PC-9 (cell line): Measurements from ENCODE around the gene DZIP3. TPM values are rescaled to one million over a fixed set of nuclear protein-coding genes. Genes with fewer than 3 reads are reported as not detected.

Experiments used
- Bru-seq: library from RNA; stranded (reverse); fragments of 400-500 nt; gene quantifications from one replicate; lab custom pipeline; 2021; lab: Mats Ljungman, UMichigan
- BruChase-seq, 2 experiments: library from RNA; stranded (reverse); fragments of 400-500 nt; gene quantifications; one replicate each; lab custom pipeline; 2021; lab: Mats Ljungman, UMichigan
- BruUV-seq: library from RNA; stranded (reverse); fragments of 400-500 nt; replicated peaks from 2 replicates; lab custom pipeline; 2021; lab: Mats Ljungman, UMichigan
- CTCF ChIA-PET: fragments of 300-600 bp; sonication (Branson Sonifier 250); formaldehyde crosslinking; loops from one replicate; lab custom pipeline; 2022; ENCODE audit warnings: antibody characterized with exemption; lab: Charles Lee
- POLR2A ChIA-PET: fragments of 300-600 bp; sonication (Branson Sonifier 250); formaldehyde crosslinking; loops from one replicate; lab custom pipeline; 2022; ENCODE audit warnings: antibody characterized with exemption; ENCODE audit not compliant: unreplicated experiment; lab: Charles Lee
- DNase-seq, 2 experiments: peaks; one replicate each; pipeline versions ENCODE4 v3.0.0 to v3.0.0-alpha.2; 2015 to 2022; ENCODE audit warnings: mixed read lengths in 1 of 2
- H2AFZ ChIP-seq: fragments of 200-600 bp; sonication (generic); 2 replicates; pipeline ENCODE4 v1.8.1; 2017; ENCODE audit warnings: antibody characterized with exemption
- H3F3A ChIP-seq: fragments of 200-600 bp; sonication (generic); 2 replicates; pipeline ENCODE4 v1.8.1; 2017; ENCODE audit warnings: antibody characterized with exemption, mild to moderate bottlenecking, low read depth; ENCODE audit not compliant: insufficient read depth
- H3K27ac ChIP-seq: fragments of 200-600 bp; sonication (generic); 2 replicates; pipeline ENCODE4 v1.6.1; 2016; ENCODE audit warnings: mixed run types
- H3K27me3 ChIP-seq: fragments of 200-600 bp; sonication (generic); 2 replicates; pipeline ENCODE4 v1.6.1; 2016; ENCODE audit warnings: low read depth, mixed run types; ENCODE audit not compliant: insufficient read depth
- H3K36me3 ChIP-seq: fragments of 200-600 bp; sonication (generic); 2 replicates; pipeline ENCODE4 v1.6.1; 2016; ENCODE audit warnings: low read depth, mixed run types
- H3K4me1 ChIP-seq: fragments of 200-600 bp; sonication (generic); replicated peaks from 2 replicates; pipeline ENCODE4 v1.6.1; 2016; ENCODE audit warnings: mixed run types; ENCODE audit not compliant: insufficient read depth
- H3K4me2 ChIP-seq: fragments of 200-600 bp; sonication (generic); 2 replicates; pipeline ENCODE4 v1.6.1; 2017; ENCODE audit warnings: mixed run types
- H3K4me3 ChIP-seq: fragments of 200-600 bp; sonication (generic); 2 replicates; pipeline ENCODE4 v1.6.1; 2016; ENCODE audit warnings: mixed run types
- H3K79me2 ChIP-seq: fragments of 200-600 bp; sonication (generic); 2 replicates; pipeline ENCODE4 v1.6.1; 2017; ENCODE audit warnings: low read depth, mixed run types
- H3K9me2 ChIP-seq: fragments of 200-600 bp; sonication (generic); 2 replicates; pipeline ENCODE4 v1.8.1; 2017; ENCODE audit warnings: mild to moderate bottlenecking; ENCODE audit not compliant: insufficient read depth
- H3K9me3 ChIP-seq: fragments of 200-600 bp; sonication (generic); 2 replicates; pipeline ENCODE4 v1.8.1; 2016; ENCODE audit warnings: low read depth; ENCODE audit not compliant: insufficient read depth
- H4K20me1 ChIP-seq: fragments of 200-600 bp; sonication (generic); 2 replicates; pipeline ENCODE4 v1.8.1; 2017; ENCODE audit not compliant: insufficient read depth
- CTCF ChIP-seq: fragments of 200-600 bp; sonication (generic); conservative IDR thresholded peaks from 2 replicates; pipeline ENCODE4 v1.6.1; 2017; ENCODE audit warnings: mixed run types, antibody characterized with exemption, mild to moderate bottlenecking, moderate library complexity
- EZH2 ChIP-seq: fragments of 200-600 bp; sonication (generic); IDR thresholded peaks from 2 replicates; pipeline ENCODE4 v1.8.0; 2017; ENCODE audit warnings: antibody characterized with exemption, low read depth
- intact Hi-C: fragments of 100-400 bp; cut with micrococcal nuclease; formaldehyde crosslinking; loops from one replicate; pipeline ENCODE4 v1.10.0; 2022; ENCODE audit not compliant: unreplicated experiment
- long read RNA-seq: library from polyadenylated mRNA; stranded (forward); transcript quantifications from one replicate; pipeline ENCODE4 v2.0.0, GENCODE V29; 2022
- total RNA-seq: library from RNA; stranded (reverse); gene quantifications from 2 replicates; pipeline ENCODE4 v1.2.3, GENCODE V29; 2021

Gene DZIP3
- 11.7 and 14.5 TPM in 2 replicates for total RNA-seq
- Bru-seq, nascent RNA, result percentile 65 among the genes with signal in this experiment
- percentile 71 among the genes with signal in this experiment for BruChase-seq, experiment 1, labeled RNA remaining after a 2-hour chase
- BruChase-seq, experiment 2, labeled RNA remaining after a 6-hour chase, result percentile 64 among the genes with signal in this experiment
- long read RNA-seq, full-length matches to known transcripts, result 5 of 14 reads
- long read RNA-seq, partial matches to known transcripts, result 1 of 14 reads
- long read RNA-seq, other reads (novel, unspliced or antisense), result 8 of 14 reads

- no peak for TF ChIP-seq EZH2
- TF ChIP-seq CTCF, result no peak
- H2AFZ ChIP-seq, result peak within 1 kb of the TSS; percentile 95
- H3K9me2 ChIP-seq, result no peaks in the 10 kb centered on the region
- peaks cover 3% of the 10 kb centered on the region; the same call in 1 of the 2 replicates for H4K20me1 ChIP-seq
- peak; percentile 92 to 97 for DNase-seq
- intact Hi-C loops, result loop anchor here (10.0 kb wide), 1 partner anchor 325 kb away; no protein-coding TSS in a partner anchor
- ChIA-PET POLR2A (interaction anchor here (0.6 to 0.7 kb wide), 5 partner anchors 17 to 651 kb away, joined by 3 to 9 read pairs (median 7); no protein-coding TSS in a partner anchor), CTCF (interaction anchor here (0.6 to 0.8 kb wide), 2 partner anchors 50 to 326 kb away, joined by 4 to 8 read pairs; no protein-coding TSS in a partner anchor)
- peaks cover 66% of the 10 kb centered on the region for H3K79me2 ChIP-seq
- no peaks in the 10 kb centered on the region for H3K27me3 ChIP-seq
- H3K4me1 ChIP-seq, result peaks cover 36% of the 10 kb centered on the region
- BruUV-seq, result TSS peak; percentile 64
- H3K27ac ChIP-seq, result peak within 1 kb of the TSS; percentile 93
- H3K36me3 ChIP-seq, result 0 out of 2 replicates have a peak, but pooled peaks cover 8% of the 10 kb centered on the region
- H3K9me3 ChIP-seq, result no peaks in the 10 kb centered on the region
- peak within 1 kb of the TSS; percentile 74 for H3K4me3 ChIP-seq
- peak within 1 kb of the TSS; percentile 79 for H3K4me2 ChIP-seq
- H3F3A ChIP-seq, result peaks cover 15% of the 10 kb centered on the region
Observed at GRCh38 chr3:108589081-108589997, at the start of gene DZIP3, which contains the start of gene CIP2A. DZIP3 (plus strand) TSS chr3:108589722; CDS start chr3:108605407, 15,685 bp downstream. CIP2A (minus strand) TSS chr3:108589438; CDS start chr3:108589375, 63 bp downstream.

DNA sequence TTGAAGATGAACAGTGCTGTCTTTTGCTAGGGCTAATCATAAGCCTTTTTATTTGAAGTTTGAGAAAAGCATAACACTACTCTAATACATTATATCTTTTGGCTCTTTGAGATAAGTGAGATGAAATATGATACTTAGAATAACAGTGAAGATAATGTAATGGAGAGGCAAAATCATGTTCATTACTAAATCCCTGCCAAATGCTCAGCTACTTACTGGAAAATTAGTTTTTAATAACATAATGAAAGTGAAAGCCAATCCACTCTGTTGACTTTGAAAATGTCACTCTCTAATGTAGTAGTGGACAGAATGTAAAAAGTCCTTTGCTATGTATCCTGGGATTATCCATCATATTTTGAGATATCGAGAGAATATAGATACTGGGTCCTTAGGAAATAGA lies 43.3 kb upstream of the DZIP3 start:
- Histone ChIP-seq H3F3A (no peaks in the 10 kb centered on the region), H3K79me2 (no peaks in the 10 kb centered on the region), H3K27ac (no peak overlapping the region), H3K4me2 (no peak overlapping the region), H3K4me3 (no peak overlapping the region), H3K9me2 (no peaks in the 10 kb centered on the region), H2AFZ (no peak overlapping the region), H4K20me1 (no peaks in the 10 kb centered on the region), H3K4me1 (no peaks in the 10 kb centered on the region), H3K9me3 (no peaks in the 10 kb centered on the region), H3K27me3 (no peaks in the 10 kb centered on the region), H3K36me3 (peaks cover 18% of the 10 kb centered on the region)
- POLR2A ChIA-PET, result interaction anchor here (0.8 kb wide), 1 partner anchor 459 kb away, joined by 6 read pairs; no protein-coding TSS in a partner anchor
- intact Hi-C loops, result no loop called here
- BruUV-seq, result no TSS peak
- TF ChIP-seq CTCF (no peak), EZH2 (no peak)
- CTCF ChIA-PET, result no interaction called here
- DNase-seq, result no peak

DNA sequence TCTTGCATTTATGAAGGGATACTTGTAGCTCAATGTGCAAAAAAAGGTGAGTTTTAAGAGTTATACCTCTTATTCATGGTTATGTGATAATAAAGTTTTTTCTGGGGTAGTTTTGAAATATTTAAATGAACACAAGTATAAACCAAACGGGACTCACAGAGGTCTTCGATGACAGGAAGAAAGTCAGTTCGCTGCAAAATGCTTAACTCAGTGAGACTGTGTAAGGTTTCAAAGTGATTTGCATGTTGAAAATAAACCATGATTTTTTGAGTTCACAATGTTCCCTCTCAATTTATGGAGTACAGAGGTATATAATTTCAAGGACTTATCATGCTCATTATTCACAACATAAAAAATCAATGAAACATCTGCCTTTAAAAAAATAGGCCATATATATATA lies 42.8 kb upstream of the DZIP3 start:
- no peak overlapping the region for H3K4me3 ChIP-seq
- H3K4me2 ChIP-seq, result no peak overlapping the region
- no peaks in the 10 kb centered on the region for H3F3A ChIP-seq
- POLR2A ChIA-PET, result interaction anchor here (0.8 kb wide), 1 partner anchor 460 kb away, joined by 6 read pairs; no protein-coding TSS in a partner anchor
- no peak overlapping the region for H2AFZ ChIP-seq
- no TSS peak for BruUV-seq
- no peak overlapping the region for H3K27ac ChIP-seq
- peaks cover 18% of the 10 kb centered on the region for H3K36me3 ChIP-seq
- intact Hi-C loops, result no loop called here
- H3K9me2 ChIP-seq, result no peaks in the 10 kb centered on the region
- no peaks in the 10 kb centered on the region for H3K27me3 ChIP-seq
- CTCF ChIA-PET, result no interaction called here
- no peaks in the 10 kb centered on the region for H4K20me1 ChIP-seq
- DNase-seq, result no peak
- no peaks in the 10 kb centered on the region for H3K9me3 ChIP-seq
- H3K79me2 ChIP-seq, result no peaks in the 10 kb centered on the region
- TF ChIP-seq EZH2, result no peak
- no peak for TF ChIP-seq CTCF
- H3K4me1 ChIP-seq, result no peaks in the 10 kb centered on the region
